Liver (tissue), 9 donors: ENCODE results near the gene AFAP1. TPM values are rescaled to one million over a fixed set of nuclear protein-coding genes. Genes with fewer than 3 reads are reported as not detected.

Source experiments
- DNase-seq: peaks from one replicate; pipeline ENCODE4 v3.0.0-alpha.2; 2017; ENCODE audit warnings: low spot score
- H3K27ac ChIP-seq, 2 donors: one replicate each; pipeline ENCODE4 v1.7.0; 2013; ENCODE audit warnings: inconsistent platforms in 2 of 2, low read length in 2 of 2, control low read depth in 1 of 2, low read depth in 1 of 2, mild to moderate bottlenecking in 1 of 2
- H3K27me3 ChIP-seq, 4 donors: one replicate each; pipeline versions ENCODE4 v1.6.1 to v1.7.0; 2013; ENCODE audit warnings: low read length in 3 of 4, inconsistent platforms in 1 of 4, mild to moderate bottlenecking in 1 of 4, moderate library complexity in 1 of 4; ENCODE audit not compliant: control insufficient read depth in 4 of 4, insufficient read depth in 4 of 4
- H3K36me3 ChIP-seq, 4 donors: one replicate each; pipeline versions ENCODE4 v1.6.1 to v1.7.0; 2013; ENCODE audit warnings: low read length in 3 of 4, mild to moderate bottlenecking in 3 of 4, low read depth in 1 of 4, moderate library complexity in 1 of 4; ENCODE audit not compliant: control insufficient read depth in 4 of 4, insufficient read depth in 3 of 4
- H3K4me1 ChIP-seq, 4 donors: one replicate each; pipeline versions ENCODE4 v1.6.1 to v1.7.0; 2013; ENCODE audit warnings: low read length in 3 of 4, mild to moderate bottlenecking in 3 of 4, moderate library complexity in 1 of 4; ENCODE audit not compliant: control insufficient read depth in 4 of 4, insufficient read depth in 4 of 4
- H3K4me3 ChIP-seq, 3 donors: one replicate each; pipeline versions ENCODE4 v1.6.1 to v1.7.0; 2013; ENCODE audit warnings: low read length in 3 of 3, control low read depth in 1 of 3, low read depth in 1 of 3, mild to moderate bottlenecking in 1 of 3
- H3K9ac ChIP-seq, 2 donors: one replicate each; pipeline ENCODE4 v1.7.0; 2013; ENCODE audit warnings: low read length in 2 of 2, mild to moderate bottlenecking in 2 of 2, moderate library complexity in 2 of 2, control low read depth in 1 of 2, low read depth in 1 of 2
- H3K9me3 ChIP-seq, 4 donors: one replicate each; pipeline versions ENCODE4 v1.6.1 to v1.7.0; 2013; ENCODE audit warnings: low read length in 3 of 4; ENCODE audit not compliant: control insufficient read depth in 4 of 4
- ATF3 ChIP-seq: IDR thresholded peaks from 2 replicates; pipeline ENCODE4 v1.6.1; 2016; ENCODE audit warnings: antibody characterized with exemption
- CTCF ChIP-seq: fragments of 150-350 bp; IDR thresholded peaks from 2 replicates; pipeline ENCODE4 v1.5.1; 2017; ENCODE audit warnings: improper control_type of control experiment, low read depth, low read length; ENCODE audit not compliant: missing input control
- EGR1 ChIP-seq, 2 donors: IDR thresholded peaks; 2 replicates each; pipeline ENCODE4 v1.6.1; 2016 to 2018; ENCODE audit warnings: antibody characterized with exemption in 2 of 2, low read depth in 2 of 2
- GABPA ChIP-seq, 2 donors: IDR thresholded peaks in 1 of 2; conservative IDR thresholded peaks in 1 of 2; 2 replicates each; pipeline ENCODE4 v1.6.1; 2016; ENCODE audit warnings: antibody characterized with exemption in 2 of 2, mild to moderate bottlenecking in 1 of 2, moderate library complexity in 1 of 2
- HNF4G ChIP-seq: IDR thresholded peaks from 2 replicates; pipeline ENCODE4 v1.6.1; 2016; ENCODE audit warnings: antibody characterized with exemption
- JUND ChIP-seq, 2 donors: IDR thresholded peaks; 2 replicates each; pipeline ENCODE4 v1.6.1; 2016; ENCODE audit warnings: antibody characterized with exemption in 2 of 2
- MAX ChIP-seq: IDR thresholded peaks from 2 replicates; pipeline ENCODE4 v1.6.1; 2016; ENCODE audit warnings: antibody characterized with exemption
- NR2F2 ChIP-seq: IDR thresholded peaks from 2 replicates; pipeline ENCODE4 v1.6.1; 2016; ENCODE audit warnings: antibody characterized with exemption
- RAD21 ChIP-seq, 2 donors: IDR thresholded peaks; 2 replicates each; pipeline ENCODE4 v1.6.1; 2016; ENCODE audit warnings: antibody characterized with exemption in 2 of 2, mild to moderate bottlenecking in 2 of 2
- REST ChIP-seq: IDR thresholded peaks from 2 replicates; pipeline ENCODE4 v1.6.1; 2016; ENCODE audit warnings: antibody characterized with exemption, mild to moderate bottlenecking
- TAF1 ChIP-seq: conservative IDR thresholded peaks from 2 replicates; pipeline ENCODE4 v1.6.1; 2016; ENCODE audit warnings: antibody characterized with exemption, mild to moderate bottlenecking
- ZBTB33 ChIP-seq: IDR thresholded peaks from 2 replicates; pipeline ENCODE4 v1.6.1; 2016; ENCODE audit warnings: antibody characterized with exemption
- WGBS: extraction: QIAGEN DNeasy Blood & Tissue Kit; methylation state at CpG from one replicate; pipeline ENCODE4 v1.1.7; 2013; 5-methylcytosine and 5-hydroxymethylcytosine counted together
- polyA plus RNA-seq, 2 donors: library from polyadenylated mRNA; stranded (reverse) in 1 of 2; unstranded in 1 of 2; fragments of 200-250 nt in 1 of 2; fragments of >200 nt in 1 of 2; fragmentation: Nextera tagmentation in 1 of 2; extraction: Ambion mirVana in 1 of 2; gene quantifications; one replicate each; pipeline versions ENCODE4 v1.2.1 to v1.2.3, GENCODE V29; 2013 to 2015
- total RNA-seq, 2 donors: library from RNA; depleted of rRNA; stranded (reverse); fragments of >200 nt; gene quantifications; one replicate each; pipeline ENCODE4 v1.2.3, GENCODE V29; 2014
- donor health status: healthy.
- donor health status: healthy.
- donor health status: healthy.
- donor health status: healthy.
- donor health status: healthy.

The AFAP1 gene
- total and polyA plus RNA-seq, 4 donors, result 0.40 to 3.2 (median 1.6) TPM

- 92% methylated on average over 7 of the region's 7 CpGs for WGBS
Observed at GRCh38 chr4:7803371-7803770, 136.3 kb downstream of the AFAP1 start.

More at GRCh38 chr4:7803371-7803770, 136.3 kb downstream of the AFAP1 start:
- Histone ChIP-seq H3K27ac (no peak overlapping the region), H3K9ac (no peak overlapping the region), H3K9me3 (no peaks in the 10 kb centered on the region), H3K4me3 (no peak overlapping the region), H3K27me3 (no peaks in the 10 kb centered on the region), H3K36me3 (no peaks in the 10 kb centered on the region), H3K4me1 (peaks cover 0 to 11% (median 4%) of the 10 kb centered on the region in 4 donors)
- no peak for TF ChIP-seq NR2F2
- TF ChIP-seq CTCF, result no peak
- no peak for TF ChIP-seq ZBTB33
- TF ChIP-seq HNF4G, result no peak
- TF ChIP-seq TAF1, result no peak
- TF ChIP-seq EGR1 (IDR thresholded peaks at IDR 0.05; ENCODE audit: low read depth in 2 of 2), result no peak
- TF ChIP-seq RAD21 (IDR thresholded peaks at IDR 0.05), result no peak
- no peak for TF ChIP-seq ATF3
- no peak for TF ChIP-seq REST
- TF ChIP-seq MAX, result no peak
- no peak for TF ChIP-seq GABPA (IDR thresholded peaks at IDR 0.05 in 1 of 2, conservative IDR thresholded peaks at IDR 0.05 in 1 of 2)
- no peak for TF ChIP-seq JUND (IDR thresholded peaks at IDR 0.05)
- no peak for DNase-seq
